ENCODE measurements around the gene GPD2. TPM values are rescaled to one million over a fixed set of nuclear protein-coding genes. Genes with fewer than 3 reads are reported as not detected.

Gene GPD2
- total RNA-seq, 2 donors from 2014 or later: 14.9 to 29.1 TPM

- no peak overlapping the region for H3K27ac ChIP-seq
- TF ChIP-seq CTCF (IDR thresholded peaks at IDR 0.05): no peak
Measured at GRCh38 chr2:156430236-156430979, 5.8 kb upstream of the GPD2 start.

GRCh38 chr2:156430980-156431358, 5.2 kb upstream of the GPD2 start:
- no peak for DNase-seq (ENCODE audit: low spot score)
- TF ChIP-seq CTCF (IDR thresholded peaks at IDR 0.05): no peak
- Histone ChIP-seq H3K36me3 (no peaks in the 10 kb centered on the region), H3K27ac (no peak overlapping the region), H3K27me3 (no peaks in the 10 kb centered on the region), H3K4me1 (peaks cover 0 to 12% of the 10 kb centered on the region in 2 donors), H3K4me3 (no peak overlapping the region), H3K9me3 (no peaks in the 10 kb centered on the region)

More at GRCh38 chr2:156430236-156430979, 5.8 kb upstream of the GPD2 start:
- H3K4me3 ChIP-seq: no peak overlapping the region
- no peak for DNase-seq (ENCODE audit: low spot score)
- no peaks in the 10 kb centered on the region for H3K27me3 ChIP-seq
- peaks cover 0 to 12% of the 10 kb centered on the region in 2 donors for H3K4me1 ChIP-seq
- no peaks in the 10 kb centered on the region for H3K36me3 ChIP-seq
- H3K9me3 ChIP-seq: no peaks in the 10 kb centered on the region

- no peaks in the 10 kb centered on the region for H3K36me3 ChIP-seq
- H3K4me1 ChIP-seq: peaks cover 0 to 30% of the 10 kb centered on the region in 2 donors
- peak overlapping the region; percentile 53 to 67 for H3K4me3 ChIP-seq
- DNase-seq (ENCODE audit: low spot score): no peak
- no peak for TF ChIP-seq CTCF (IDR thresholded peaks at IDR 0.05)
- peak overlapping the region; percentile 96 for H3K27ac ChIP-seq
- H3K27me3 ChIP-seq: no peaks in the 10 kb centered on the region
- no peaks in the 10 kb centered on the region for H3K9me3 ChIP-seq
Measured at GRCh38 chr2:156434461-156435291, 1.5 kb upstream of the GPD2 start.

- H3K4me1 ChIP-seq: peaks cover 0 to 30% of the 10 kb centered on the region in 2 donors
- peak overlapping the region; percentile 53 to 67 for H3K4me3 ChIP-seq
- DNase-seq (ENCODE audit: low spot score): no peak
- H3K27me3 ChIP-seq: no peaks in the 10 kb centered on the region
- no peaks in the 10 kb centered on the region for H3K36me3 ChIP-seq
- peak overlapping the region; percentile 96 for H3K27ac ChIP-seq
- no peak for TF ChIP-seq CTCF (IDR thresholded peaks at IDR 0.05)
- no peaks in the 10 kb centered on the region for H3K9me3 ChIP-seq
Measured at GRCh38 chr2:156435396-156435717, 822 bp upstream of the GPD2 start.

- Histone ChIP-seq H3K9me3 (no peaks in the 10 kb centered on the region), H3K4me1 (peaks cover 0 to 25% of the 10 kb centered on the region in 2 donors), H3K4me3 (peak overlapping the region; percentile 53 to 67), H3K36me3 (no peaks in the 10 kb centered on the region), H3K27me3 (no peaks in the 10 kb centered on the region), H3K27ac (peak overlapping the region; percentile 96)
- TF ChIP-seq CTCF (IDR thresholded peaks at IDR 0.05): no peak
- no peak for DNase-seq (ENCODE audit: low spot score)
Measured at GRCh38 chr2:156436497-156437085, 412 bp downstream of the GPD2 start.
